Measurements from ENCODE around the gene PRR19.
A peak's percentile ranks its signal among the peaks of the same experiment; 100 is the strongest.

PRR19 gene

DNA sequence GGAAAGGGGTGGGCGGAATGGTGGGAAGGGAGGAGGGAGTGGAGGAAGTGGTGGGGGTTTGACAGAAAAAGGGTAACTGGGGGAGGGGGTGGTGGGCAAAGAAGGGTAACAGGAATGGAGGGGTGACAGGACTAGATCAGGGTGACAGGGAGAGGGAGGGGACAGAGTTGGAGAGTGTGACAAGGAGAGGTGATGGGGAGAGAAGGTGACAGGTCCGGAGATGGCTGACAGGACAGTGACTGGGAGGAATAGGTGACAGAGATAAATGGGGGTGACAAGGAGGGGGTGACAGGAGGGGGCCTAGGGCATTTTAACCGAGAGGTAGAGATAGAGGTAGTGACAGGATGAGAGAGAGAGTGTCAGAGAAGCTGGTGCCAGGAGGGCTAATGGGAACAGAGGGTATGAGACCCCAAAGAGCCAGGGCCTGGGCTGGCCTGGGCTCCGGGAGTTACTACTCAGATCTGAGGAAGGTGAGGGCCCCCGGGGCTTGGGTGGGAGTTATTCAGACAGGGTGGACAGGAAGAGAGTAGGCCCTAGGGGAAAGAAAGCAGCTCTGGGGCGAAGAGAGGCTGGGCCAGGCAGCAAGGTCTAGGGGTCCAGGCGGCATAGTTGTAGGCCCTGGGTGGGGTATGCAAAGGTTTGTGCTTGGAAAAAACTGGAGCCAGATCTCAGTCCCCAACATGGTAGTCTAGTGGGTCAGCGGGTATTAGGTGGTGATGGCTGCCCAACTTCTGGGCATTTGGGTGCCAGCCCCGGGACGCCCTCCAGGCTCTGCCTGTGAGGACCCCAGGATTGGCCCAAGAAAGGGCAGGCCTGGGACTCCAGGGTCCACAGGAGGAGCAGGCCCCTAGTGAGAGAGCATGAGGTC, 32.2 kb upstream of the PRR19 start:
- DNase-seq = peak in 2 of 42 donors; percentile 21 to 24
- intact Hi-C loops (cut with DNase I) = no loop called here

DNA sequence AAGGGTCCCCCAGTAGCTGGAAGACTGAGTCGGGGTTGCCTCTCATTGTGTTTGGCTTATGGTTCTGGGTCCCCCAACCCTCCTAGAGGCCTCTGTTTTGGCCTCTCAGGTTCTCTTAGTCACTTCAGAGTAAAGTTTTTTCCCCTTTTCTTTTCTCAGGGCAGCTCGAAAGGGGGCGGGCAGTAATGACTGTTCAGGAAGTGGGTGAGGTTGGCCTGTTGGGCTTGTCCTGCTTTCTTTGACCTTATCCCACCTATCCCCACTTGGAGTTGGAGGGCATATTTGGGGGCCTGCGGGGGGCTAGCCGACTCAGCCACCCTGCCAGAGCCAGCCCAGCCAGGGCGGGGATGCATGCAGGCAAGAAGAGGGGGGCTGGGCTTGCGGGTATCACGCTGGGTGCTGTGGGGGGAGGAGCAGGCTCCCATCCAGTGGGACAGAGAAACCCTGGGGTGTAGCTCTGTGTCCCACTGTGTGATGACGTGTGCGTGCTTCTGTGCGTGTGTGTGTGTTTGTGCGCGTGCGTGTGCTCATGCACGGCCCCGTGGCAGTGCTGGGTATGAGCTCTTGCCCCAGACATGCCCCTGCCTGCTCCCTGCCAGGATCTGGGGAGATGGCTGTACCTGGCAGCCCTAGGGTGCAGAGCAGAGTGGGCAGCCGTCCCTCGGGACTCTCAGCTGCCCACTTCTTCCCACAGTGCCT, 31.4 kb upstream of the PRR19 start:
- DNase-seq = peak in 41 of 42 donors; percentile 32 to 84 (median 69)
- intact Hi-C loops (cut with DNase I) = no loop called here

DNA sequence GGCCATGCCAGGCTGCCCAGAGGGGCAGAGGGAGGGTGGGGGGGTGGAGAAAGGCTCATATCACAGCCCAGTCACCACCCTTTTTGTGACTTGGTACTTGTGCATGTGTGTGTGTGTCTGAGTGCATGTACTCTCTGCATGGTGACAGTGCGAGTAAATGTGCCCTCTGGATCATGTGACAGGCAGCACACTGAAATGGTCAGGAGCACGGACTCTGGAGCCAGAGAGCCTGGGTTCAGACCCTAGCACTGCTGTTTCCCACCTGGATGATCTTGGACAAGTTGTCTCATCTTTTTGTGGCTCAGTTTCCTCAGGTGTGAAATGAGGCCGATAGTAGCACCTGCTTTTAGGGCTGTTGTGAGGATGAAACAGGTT, 30.9 kb upstream of the PRR19 start:
- peak in 1 of 42 donors; percentile 12 for DNase-seq

DNA sequence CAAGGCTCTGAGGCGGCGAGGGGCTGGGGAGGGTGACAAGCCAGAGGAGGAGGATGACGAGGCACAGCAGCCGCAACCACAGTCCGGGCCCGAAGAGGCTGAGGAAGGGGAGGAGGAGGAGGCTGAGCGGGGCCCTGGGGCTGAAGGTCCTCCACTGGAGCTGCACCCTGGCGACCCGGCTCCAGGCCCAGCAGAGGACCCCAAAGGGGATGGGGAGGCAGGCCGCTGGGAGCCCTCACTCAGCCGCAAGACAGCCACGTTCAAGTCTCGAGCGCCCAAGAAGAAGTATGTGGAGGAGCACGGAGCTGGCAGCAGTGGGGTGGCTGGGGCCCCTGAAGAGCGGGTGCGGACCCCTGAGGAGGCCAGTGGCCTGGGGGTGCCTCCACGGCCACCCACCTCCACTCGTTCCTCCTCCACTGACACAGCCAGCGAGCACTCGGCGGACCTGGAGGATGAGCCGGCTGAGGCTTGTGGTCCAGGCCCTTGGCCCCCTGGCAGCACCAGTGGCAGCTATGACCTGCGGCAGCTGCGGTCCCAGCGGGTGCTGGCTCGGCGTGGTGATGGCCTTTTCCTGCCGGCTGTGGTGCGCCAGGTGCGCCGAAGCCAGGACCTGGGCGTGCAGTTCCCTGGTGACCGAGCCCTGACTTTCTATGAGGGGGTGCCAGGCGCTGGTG, 29.9 kb upstream of the PRR19 start:
- peak in 1 of 42 donors; percentile 8 for DNase-seq
- intact Hi-C loops (cut with DNase I) = no loop called here

More for the DNA sequence above, 30.9 kb upstream of the PRR19 start:
- intact Hi-C loops (cut with DNase I) = no loop called here

DNA sequence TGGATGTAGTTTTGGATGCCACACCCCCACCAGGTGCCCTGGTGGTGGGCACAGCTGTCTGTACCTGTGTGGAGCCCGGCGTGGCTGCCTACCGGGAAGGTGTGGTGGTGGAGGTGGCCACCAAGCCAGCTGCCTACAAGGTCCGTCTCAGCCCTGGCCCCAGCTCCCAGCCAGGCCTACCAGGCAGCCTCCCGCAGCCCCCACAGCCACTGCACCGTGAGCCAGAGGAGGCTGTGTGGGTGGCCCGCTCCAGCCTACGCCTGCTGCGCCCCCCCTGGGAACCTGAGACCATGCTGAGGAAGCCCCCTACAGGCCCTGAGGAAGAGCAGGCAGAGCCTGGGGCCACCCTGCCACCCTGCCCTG, 29.4 kb upstream of the PRR19 start:
- intact Hi-C loops (cut with DNase I) = no loop called here
- no peak for DNase-seq

DNA sequence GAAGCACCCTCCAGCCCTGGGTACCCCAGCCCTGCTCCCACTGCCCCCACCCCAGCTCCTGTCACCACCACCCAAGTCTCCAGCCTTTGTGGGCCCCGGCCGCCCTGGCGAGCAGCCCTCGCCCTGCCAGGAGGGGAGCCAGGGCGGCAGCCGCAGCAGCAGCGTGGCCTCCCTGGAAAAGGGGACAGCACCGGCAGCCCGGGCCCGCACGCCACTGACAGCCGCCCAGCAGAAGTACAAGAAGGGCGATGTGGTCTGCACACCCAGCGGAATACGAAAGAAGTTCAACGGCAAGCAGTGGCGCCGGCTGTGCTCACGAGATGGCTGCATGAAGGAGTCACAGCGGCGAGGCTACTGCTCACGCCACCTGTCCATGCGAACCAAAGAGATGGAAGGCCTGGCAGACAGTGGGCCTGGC, 28.9 kb upstream of the PRR19 start:
- intact Hi-C loops (cut with DNase I) = no loop called here
- DNase-seq = no peak

DNA sequence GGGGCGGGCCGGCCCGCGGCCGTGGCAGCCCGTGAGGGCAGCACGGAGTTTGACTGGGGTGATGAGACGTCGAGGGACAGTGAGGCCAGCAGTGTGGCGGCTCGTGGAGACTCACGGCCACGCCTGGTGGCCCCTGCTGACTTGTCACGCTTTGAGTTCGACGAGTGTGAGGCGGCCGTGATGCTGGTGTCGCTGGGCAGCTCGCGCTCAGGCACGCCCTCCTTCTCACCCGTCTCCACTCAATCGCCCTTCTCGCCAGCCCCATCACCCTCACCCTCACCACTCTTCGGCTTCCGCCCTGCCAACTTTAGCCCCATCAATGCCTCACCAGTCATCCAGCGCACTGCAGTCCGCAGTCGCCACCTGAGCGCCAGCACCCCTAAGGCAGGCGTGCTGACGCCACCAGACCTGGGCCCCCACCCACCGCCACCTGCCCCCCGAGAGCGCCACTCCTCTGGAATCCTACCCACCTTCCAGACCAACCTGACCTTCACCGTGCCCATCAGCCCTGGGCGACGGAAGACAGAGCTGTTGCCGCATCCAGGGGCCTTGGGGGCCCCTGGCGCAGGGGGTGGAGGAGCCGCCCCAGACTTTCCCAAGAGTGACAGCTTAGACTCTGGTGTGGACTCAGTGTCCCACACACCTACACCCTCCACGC, 28.4 kb upstream of the PRR19 start:
- DNase-seq = no peak
- intact Hi-C loops (cut with DNase I) = no loop called here

DNA sequence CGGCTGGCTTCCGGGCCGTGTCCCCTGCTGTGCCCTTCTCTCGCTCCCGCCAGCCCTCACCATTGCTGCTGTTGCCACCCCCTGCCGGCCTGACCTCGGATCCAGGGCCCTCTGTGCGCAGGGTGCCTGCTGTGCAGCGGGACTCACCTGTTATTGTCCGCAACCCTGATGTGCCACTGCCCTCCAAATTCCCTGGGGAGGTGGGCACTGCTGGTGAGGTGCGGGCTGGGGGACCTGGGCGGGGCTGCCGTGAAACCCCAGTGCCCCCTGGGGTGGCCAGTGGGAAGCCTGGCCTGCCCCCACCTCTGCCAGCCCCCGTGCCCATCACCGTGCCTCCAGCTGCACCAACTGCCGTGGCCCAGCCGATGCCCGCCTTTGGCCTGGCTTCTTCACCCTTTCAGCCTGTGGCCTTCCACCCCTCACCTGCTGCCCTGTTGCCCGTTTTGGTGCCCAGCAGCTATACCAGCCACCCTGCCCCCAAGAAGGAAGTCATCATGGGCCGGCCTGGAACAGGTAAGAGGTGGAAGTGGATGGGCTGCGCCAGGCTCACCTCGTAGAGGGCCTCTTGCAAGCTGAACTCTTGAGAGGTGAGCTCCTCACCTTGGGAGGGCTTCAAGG, 27.8 kb upstream of the PRR19 start:
- no peak for DNase-seq
- intact Hi-C loops (cut with DNase I) = no loop called here

DNA sequence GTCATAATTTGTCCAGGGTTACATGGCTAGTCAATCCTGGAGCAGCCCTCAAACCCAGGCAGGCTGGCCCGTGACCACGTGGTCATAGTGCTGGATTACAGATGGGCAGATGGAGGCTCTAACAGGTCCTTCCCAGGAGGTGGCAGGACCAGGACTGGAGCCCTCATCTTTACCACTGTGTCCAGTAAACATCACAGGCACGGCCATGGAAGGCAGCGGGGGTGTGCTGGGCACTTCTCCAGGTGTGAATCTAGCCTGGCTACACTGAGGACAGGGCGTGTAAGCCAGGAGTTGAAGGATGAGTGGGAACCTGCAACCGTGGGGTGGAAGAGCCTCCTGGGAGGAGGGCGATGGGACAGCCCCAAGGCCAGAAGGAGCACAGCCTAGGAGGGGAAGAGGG, 26.8 kb upstream of the PRR19 start:
- intact Hi-C loops (cut with DNase I) = no loop called here
- DNase-seq = no peak

DNA sequence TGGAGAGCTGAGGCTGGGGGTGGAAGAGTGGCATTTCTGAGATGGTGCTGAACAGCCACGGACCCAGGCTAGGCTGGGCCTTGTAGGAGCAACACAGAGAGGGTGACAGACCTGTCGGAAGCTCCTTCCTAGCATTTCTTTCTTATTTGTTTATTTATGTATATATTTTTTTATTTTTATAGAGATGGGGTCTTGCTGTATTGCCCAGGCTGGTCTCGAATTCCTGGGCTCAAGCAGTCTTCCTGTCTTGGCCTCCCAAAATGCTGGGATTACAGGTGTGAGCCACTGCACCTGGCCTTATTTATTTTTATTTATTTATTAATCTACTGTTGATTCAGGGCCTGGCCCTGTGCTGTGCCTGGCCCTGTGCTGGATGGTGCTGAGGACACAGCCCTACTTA, 26.4 kb upstream of the PRR19 start:
- no peak for DNase-seq
- intact Hi-C loops (cut with DNase I) = no loop called here

DNA sequence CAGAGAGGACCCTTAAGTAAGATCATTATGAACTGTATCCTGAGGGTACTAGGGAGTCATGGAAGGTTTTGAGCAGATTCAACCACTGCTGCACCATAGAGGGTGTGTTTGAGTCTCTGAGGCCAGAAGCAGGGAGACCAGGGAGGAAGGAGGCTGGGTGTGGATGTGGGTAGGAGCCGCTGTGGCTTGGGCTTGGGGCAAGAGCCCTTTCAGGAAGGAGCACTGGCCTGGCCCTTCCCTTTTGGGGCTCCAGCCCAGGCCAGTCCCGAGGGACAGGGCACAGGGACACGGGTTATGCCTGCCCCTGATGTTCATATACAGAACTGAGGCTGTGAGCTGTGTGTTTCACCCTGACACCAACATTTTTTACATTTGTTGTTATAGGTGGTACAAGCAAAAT, 25.6 kb upstream of the PRR19 start:
- intact Hi-C loops (cut with DNase I) = no loop called here
- DNase-seq = no peak

DNA sequence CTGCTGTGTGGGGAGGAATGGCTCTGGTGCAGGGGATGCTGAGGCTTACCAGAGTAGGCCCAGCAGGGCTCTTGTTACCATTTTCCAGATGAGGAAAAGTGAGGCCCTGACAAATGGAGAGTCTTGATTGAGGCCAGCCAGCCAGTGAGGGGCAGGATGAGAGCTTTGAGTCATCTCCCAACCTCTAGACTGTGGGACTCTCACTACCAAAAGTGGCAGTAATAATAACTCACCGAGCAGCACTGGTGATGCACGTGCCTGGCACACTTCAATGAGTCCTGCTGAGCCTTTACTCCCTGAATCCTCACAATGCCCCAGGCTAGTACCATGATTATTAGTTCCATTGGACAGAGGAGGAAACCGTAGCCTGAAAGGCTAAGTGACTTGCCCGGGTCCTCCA, 25.1 kb upstream of the PRR19 start:
- intact Hi-C loops (cut with DNase I) = no loop called here
- no peak for DNase-seq

DNA sequence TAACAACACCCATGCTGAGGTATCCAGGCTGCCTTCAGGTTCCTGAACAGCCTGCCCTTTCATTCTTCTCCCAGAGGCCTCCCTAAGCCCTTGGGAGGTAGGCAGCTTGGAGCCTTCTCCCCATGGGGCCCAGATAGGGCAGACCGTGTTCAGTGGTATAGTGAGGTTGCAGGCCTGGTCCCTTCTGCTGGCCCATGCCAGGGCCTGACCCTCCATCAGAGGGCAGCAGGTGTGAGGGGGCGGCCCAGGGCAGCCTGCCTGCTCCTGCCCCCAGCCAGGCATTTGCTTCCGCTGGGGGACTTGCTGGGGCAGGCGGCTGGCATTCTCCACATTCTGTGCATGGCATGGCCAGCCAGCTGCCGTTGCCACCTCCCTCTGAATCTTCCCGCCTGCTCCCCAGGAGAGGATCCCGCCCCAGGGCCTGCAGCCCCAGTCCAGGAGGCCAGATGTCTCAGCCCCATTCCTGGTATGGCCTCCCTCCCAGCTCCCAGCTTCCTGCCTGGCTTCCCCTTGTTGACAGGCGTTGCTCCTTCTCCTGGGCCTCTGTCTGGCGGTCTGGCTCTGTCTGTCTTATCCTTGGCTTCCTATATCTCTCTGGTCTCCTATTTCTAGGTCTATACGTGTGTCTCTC, 24.0 kb upstream of the PRR19 start:
- intact Hi-C loops (cut with DNase I) = no loop called here
- DNase-seq = peak in 1 of 42 donors; percentile 30

DNA sequence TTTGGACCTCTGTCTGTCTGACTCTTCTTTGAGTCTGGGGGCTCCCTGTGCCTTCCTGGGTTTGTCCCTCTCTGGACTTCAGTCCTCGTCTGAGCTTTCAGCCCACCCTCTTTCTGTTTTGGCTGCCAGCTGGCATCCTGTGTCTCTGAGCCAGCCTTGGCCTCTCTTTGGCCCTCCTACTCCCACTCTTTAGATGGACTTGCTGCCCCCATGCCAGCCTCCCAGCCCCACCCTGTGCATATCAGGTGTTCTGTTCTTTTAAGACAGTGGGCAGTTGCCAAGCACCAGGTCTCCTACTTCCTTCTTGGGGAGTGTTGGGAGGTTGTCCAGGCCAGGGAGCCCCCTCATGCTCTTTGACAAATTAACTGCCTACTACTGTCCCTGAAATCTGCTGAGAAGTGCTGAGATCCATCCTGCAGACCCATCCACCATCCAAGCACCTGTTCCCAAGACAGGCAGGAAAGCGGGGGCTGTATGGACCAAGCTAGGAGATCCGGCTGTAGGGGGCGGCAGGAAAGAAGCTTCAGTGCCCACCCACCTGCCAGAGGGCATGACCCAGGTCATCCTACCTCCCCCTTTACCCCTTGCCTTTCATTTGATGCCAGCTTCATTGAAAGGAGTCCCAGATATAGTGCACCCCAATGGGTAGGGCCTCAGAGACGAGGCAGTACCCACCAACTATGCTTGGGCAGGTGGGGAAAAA, 23.3 kb upstream of the PRR19 start:
- intact Hi-C loops (cut with DNase I) = no loop called here

DNA sequence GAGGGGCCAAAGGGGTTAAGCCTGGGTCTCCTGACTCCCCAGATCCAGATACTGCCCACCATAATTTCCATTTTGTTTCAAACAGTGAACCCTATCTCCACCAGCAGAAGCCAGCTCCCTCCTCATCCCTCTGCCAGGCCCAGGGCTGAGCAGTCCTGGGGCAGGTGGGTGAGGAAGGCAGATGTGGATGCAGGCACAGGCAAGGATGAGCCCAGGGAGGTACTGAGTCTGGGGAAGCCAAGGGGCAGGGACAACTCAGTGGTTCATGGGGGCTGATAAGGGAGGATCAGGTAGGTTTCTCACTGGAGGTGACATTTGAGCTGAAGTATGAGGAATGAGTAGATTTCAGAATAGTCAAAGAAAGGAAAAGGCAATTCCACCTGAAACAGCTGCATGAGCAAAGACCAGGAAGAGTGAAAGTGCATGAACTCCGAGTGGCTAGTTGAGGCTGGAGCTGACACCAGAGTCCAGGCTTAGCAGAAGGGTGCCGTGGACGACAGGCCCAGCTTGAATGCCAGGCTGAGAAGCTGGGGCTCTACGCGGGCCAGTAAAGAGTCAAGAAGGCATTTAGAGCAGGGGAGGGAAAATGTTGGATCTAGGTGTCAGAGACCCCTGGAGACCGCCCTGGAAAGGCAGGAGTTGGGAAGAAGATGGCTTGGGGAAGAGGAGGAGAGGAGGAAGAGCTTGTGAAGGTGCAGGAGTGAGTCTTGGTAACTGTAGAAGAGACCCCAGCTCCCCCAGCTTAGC, 22.6 kb upstream of the PRR19 start:
- intact Hi-C loops (cut with DNase I) = no loop called here
- DNase-seq = peak in 4 of 42 donors; percentile 17 to 52 (median 30)

More for the DNA sequence above, 23.3 kb upstream of the PRR19 start:
- no peak for DNase-seq

DNA sequence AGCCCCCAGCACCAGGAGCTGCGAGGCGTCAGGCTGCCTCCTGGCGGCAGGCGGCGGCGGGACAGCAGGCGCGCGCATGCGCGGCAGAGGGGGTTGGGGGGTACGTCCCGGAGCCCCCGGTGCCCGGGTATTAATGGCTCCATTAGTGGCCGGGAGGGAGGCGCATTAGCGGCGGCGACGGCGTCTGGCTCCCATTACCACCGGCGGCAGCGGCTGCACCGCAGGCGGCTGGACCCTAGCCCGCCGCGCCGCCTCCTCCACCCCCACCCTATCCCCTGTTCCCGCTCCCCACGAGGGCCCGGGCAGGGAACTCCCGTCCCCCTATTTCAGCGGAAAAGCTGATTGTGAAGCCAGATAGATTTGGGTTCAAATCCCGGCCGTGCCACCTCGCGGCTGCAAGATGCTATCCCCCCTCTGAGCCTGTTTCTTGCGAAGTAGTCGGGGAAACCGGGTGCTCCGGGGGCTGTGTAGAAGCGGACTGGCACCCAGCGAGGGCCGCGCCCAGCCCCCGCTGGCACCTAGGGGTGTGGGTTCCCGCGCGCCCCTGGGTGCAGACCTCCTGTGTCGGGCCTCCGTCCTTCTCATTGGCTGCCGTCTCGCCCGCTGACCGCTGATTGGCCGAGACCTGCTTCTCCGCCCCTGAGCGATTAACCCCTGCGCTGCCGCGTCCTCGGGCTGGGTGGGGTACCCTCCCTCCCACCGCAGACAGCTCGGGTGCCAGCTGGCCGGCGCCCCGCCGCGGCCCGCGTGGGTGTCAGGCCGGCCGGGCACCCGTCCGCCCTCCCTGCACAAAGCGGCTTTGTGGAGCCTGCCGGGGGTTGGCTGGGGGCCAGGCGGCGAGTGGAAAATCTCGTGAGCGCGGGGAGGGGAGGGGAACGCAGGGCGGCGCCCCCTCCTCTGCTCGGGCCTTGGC, 21.8 kb upstream of the PRR19 start:
- intact Hi-C loops (cut with DNase I) = loop anchor here (2.0 kb wide), 2 partner anchors 27 to 37 kb away; partner anchors contain the start of gene GSK3A
- DNase-seq = peak; percentile 94 to 100 (median 98)
